Tibial nerve (tissue), 4 donors: Measurements from ENCODE around the gene ZNF407.

ENCODE experiments used
- CTCF ChIP-seq, 5 experiments: fragments of 200-600 bp in 3 of 5; fragments of 450-650 bp in 2 of 5; sonication (generic) in 3 of 5; IDR thresholded peaks; one replicate each; pipeline ENCODE4 v1.5.1; 2016 to 2019; ENCODE audit warnings: antibody characterized with exemption in 5 of 5, mild to moderate bottlenecking in 3 of 5, moderate library complexity in 2 of 5
- EP300 ChIP-seq, 2 donors: sonication (generic); formaldehyde crosslinking; IDR thresholded peaks; one replicate each; pipeline ENCODE4 v1.6.1; 2017; ENCODE audit warnings: antibody characterized with exemption in 2 of 2, mild to moderate bottlenecking in 1 of 2
- POLR2A ChIP-seq, 2 donors: fragments of 450-650 bp; IDR thresholded peaks; one replicate each; pipeline ENCODE4 v1.6.1; 2017; ENCODE audit warnings: antibody characterized with exemption in 2 of 2, mild to moderate bottlenecking in 2 of 2, moderate library complexity in 2 of 2

DNA sequence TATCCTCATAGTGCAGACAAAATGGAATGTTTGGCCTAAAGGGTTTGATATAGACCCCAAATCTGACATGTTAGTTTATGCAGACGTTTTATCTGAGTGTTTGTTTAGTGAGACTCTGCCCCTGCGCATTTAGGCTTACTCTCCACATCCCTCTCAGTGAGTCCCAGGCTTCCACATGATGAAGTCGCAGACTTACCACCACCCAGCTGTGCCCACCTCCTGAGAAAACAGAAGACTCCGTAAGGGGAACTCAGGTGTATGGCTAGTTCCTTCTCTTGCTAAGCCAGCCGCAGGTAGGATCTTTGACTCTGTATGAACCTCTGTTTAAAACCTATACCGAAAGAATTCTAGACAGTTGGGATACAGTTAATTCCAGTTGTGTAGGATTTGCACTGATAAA is 338.7 kb downstream of the ZNF407 start:
- TF ChIP-seq EP300 (IDR thresholded peaks at IDR 0.05) (no peak), CTCF (IDR thresholded peaks at IDR 0.05) (no peak), POLR2A (IDR thresholded peaks at IDR 0.05) (no peak)
